NCI-H2081 treated with DMSO at 0.1 percent for 48 hours (cell line): ENCODE measurements around the gene LPCAT2.
"Not testable (repeated sequence)": the region's sequence is repeated elsewhere in the genome, so short reads cannot be mapped to it uniquely, and the experiment has no call there.

Experiments used
- DNase-seq: peaks from one replicate; lab custom pipeline; 2025; lab: John Stamatoyannopoulos, UW

The LPCAT2 gene

GRCh38 chr16:55605754-55606336 is 97.0 kb downstream of the LPCAT2 start:
- DNase-seq = no peak

- no peak for DNase-seq
Observed at GRCh38 chr16:55613613-55614335, 104.9 kb downstream of the LPCAT2 start.

GRCh38 chr16:55615071-55615470 is 106.2 kb downstream of the LPCAT2 start:
- DNase-seq = no peak

GRCh38 chr16:55615670-55616069 is 106.8 kb downstream of the LPCAT2 start:
- DNase-seq = not testable (repeated sequence)

GRCh38 chr16:55621771-55622170 is 112.9 kb downstream of the LPCAT2 start:
- no peak for DNase-seq

GRCh38 chr16:55622272-55622671 is 113.4 kb downstream of the LPCAT2 start:
- DNase-seq = no peak

GRCh38 chr16:55622930-55623561 is 114.2 kb downstream of the LPCAT2 start:
- DNase-seq = no peak

GRCh38 chr16:55623640-55624039 is 114.8 kb downstream of the LPCAT2 start:
- DNase-seq = no peak

- no peak for DNase-seq
Observed at GRCh38 chr16:55624696-55625095, 115.8 kb downstream of the LPCAT2 start.

GRCh38 chr16:55625843-55626242 is 117.0 kb downstream of the LPCAT2 start:
- no peak for DNase-seq

GRCh38 chr16:55628306-55628968 is 119.6 kb downstream of the LPCAT2 start:
- no peak for DNase-seq

- no peak for DNase-seq
Observed at GRCh38 chr16:55630774-55631173, 121.9 kb downstream of the LPCAT2 start.

- no peak for DNase-seq
Observed at GRCh38 chr16:55632259-55632658, 123.4 kb downstream of the LPCAT2 start.

- DNase-seq = no peak
Observed at GRCh38 chr16:55634193-55634592, 125.3 kb downstream of the LPCAT2 start.
